ENCODE results near the gene LAMB1. TPM values are rescaled to one million over a fixed set of nuclear protein-coding genes. Genes with fewer than 3 reads are reported as not detected.

LAMB1 gene
- polyA plus RNA-seq, 1 donor from 2014 or later, result 7.6 TPM

GRCh38 chr7:108015740-108016139, 12.8 kb upstream of the LAMB1 start:
- H3K27ac ChIP-seq (ENCODE audit: low read length), result no peak overlapping the region
- TF ChIP-seq RAD21 (conservative IDR thresholded peaks at IDR 0.05) (no peak), TAF1 (IDR thresholded peaks at IDR 0.05; ENCODE audit: low read depth) (no peak), CTCF (IDR thresholded peaks at IDR 0.05; ENCODE audit: poor library complexity, severe bottlenecking) (no peak), EP300 (conservative IDR thresholded peaks at IDR 0.05; ENCODE audit: poor library complexity, severe bottlenecking) (no peak), MXI1 (conservative IDR thresholded peaks at IDR 0.05; ENCODE audit: poor library complexity, severe bottlenecking) (no peak), EZH2 (IDR thresholded peaks at IDR 0.05; ENCODE audit: borderline replicate concordance, insufficient read depth, low read length, poor library complexity, severe bottlenecking) (no peak), REST (IDR thresholded peaks at IDR 0.05; ENCODE audit: borderline replicate concordance) (no peak), SMC3 (conservative IDR thresholded peaks at IDR 0.05; ENCODE audit: poor library complexity) (no peak), POLR2AphosphoS5 (IDR thresholded peaks at IDR 0.05) (no peak)
- H4K20me1 ChIP-seq (ENCODE audit: insufficient read depth), result no peaks in the 10 kb centered on the region
- no peaks in the 10 kb centered on the region for H3K27me3 ChIP-seq (ENCODE audit: insufficient read depth, low read depth, low read length)
- no peaks in the 10 kb centered on the region for H3K79me2 ChIP-seq (replicated peaks; ENCODE audit: insufficient read depth, low read length)
- H3K9me3 ChIP-seq (ENCODE audit: low read length), result no peaks in the 10 kb centered on the region
- H3F3A ChIP-seq (ENCODE audit: insufficient read depth, low read length, poor library complexity, severe bottlenecking), result no peaks in the 10 kb centered on the region
- no peak overlapping the region for H3K4me3 ChIP-seq (ENCODE audit: low read length)
- H3K4me2 ChIP-seq (ENCODE audit: low read length), result no peak overlapping the region
- H2AFZ ChIP-seq (ENCODE audit: low read depth, low read length), result no peak overlapping the region
- no peaks in the 10 kb centered on the region for H3K36me3 ChIP-seq (ENCODE audit: insufficient read depth, low read length)
- no peak overlapping the region for H3K9ac ChIP-seq (ENCODE audit: low read length)
- no peaks in the 10 kb centered on the region for H3K9me2 ChIP-seq (ENCODE audit: insufficient read depth, low read length)

GRCh38 chr7:108014747-108015682, 12.1 kb upstream of the LAMB1 start:
- TF ChIP-seq CTCF (IDR thresholded peaks at IDR 0.05; ENCODE audit: poor library complexity, severe bottlenecking) (no peak), RAD21 (conservative IDR thresholded peaks at IDR 0.05) (no peak), MXI1 (conservative IDR thresholded peaks at IDR 0.05; ENCODE audit: poor library complexity, severe bottlenecking) (no peak), EP300 (conservative IDR thresholded peaks at IDR 0.05; ENCODE audit: poor library complexity, severe bottlenecking) (no peak), POLR2AphosphoS5 (IDR thresholded peaks at IDR 0.05) (no peak), TAF1 (IDR thresholded peaks at IDR 0.05; ENCODE audit: low read depth) (no peak), SMC3 (conservative IDR thresholded peaks at IDR 0.05; ENCODE audit: poor library complexity) (no peak), EZH2 (IDR thresholded peaks at IDR 0.05; ENCODE audit: borderline replicate concordance, insufficient read depth, low read length, poor library complexity, severe bottlenecking) (no peak), REST (IDR thresholded peaks at IDR 0.05; ENCODE audit: borderline replicate concordance) (no peak)

More at GRCh38 chr7:108014747-108015682, 12.1 kb upstream of the LAMB1 start:
- no peak overlapping the region for H3K4me2 ChIP-seq (ENCODE audit: low read length)
- H2AFZ ChIP-seq (ENCODE audit: low read depth, low read length), result no peak overlapping the region
- H4K20me1 ChIP-seq (ENCODE audit: insufficient read depth), result no peaks in the 10 kb centered on the region
- H3K9me3 ChIP-seq (ENCODE audit: low read length), result no peaks in the 10 kb centered on the region
- no peak overlapping the region for H3K27ac ChIP-seq (ENCODE audit: low read length)
- H3K4me3 ChIP-seq (ENCODE audit: low read length), result no peak overlapping the region
- peaks cover 3% of the 10 kb centered on the region for H3K27me3 ChIP-seq (ENCODE audit: insufficient read depth, low read depth, low read length)
- no peak overlapping the region for H3K9ac ChIP-seq (ENCODE audit: low read length)
- no peaks in the 10 kb centered on the region for H3K9me2 ChIP-seq (ENCODE audit: insufficient read depth, low read length)
- no peaks in the 10 kb centered on the region for H3K36me3 ChIP-seq (ENCODE audit: insufficient read depth, low read length)
- no peaks in the 10 kb centered on the region for H3K79me2 ChIP-seq (replicated peaks; ENCODE audit: insufficient read depth, low read length)
- no peaks in the 10 kb centered on the region for H3F3A ChIP-seq (ENCODE audit: insufficient read depth, low read length, poor library complexity, severe bottlenecking)

Data from neural cell (in vitro differentiated cells).